EH (cell line): ENCODE measurements around the gene REEP1.
"Not testable (repeated sequence)": the region's sequence is repeated elsewhere in the genome, so short reads cannot be mapped to it uniquely, and the experiment has no call there.

ENCODE experiments used
- DNase-seq: peaks from one replicate; pipeline ENCODE4 v3.0.0-alpha.2; 2015; ENCODE audit warnings: low read depth

The REEP1 gene

GRCh38 chr2:86243950-86244733, 93.3 kb downstream of the REEP1 start:
- DNase-seq = no peak

GRCh38 chr2:86243272-86243671, 94.2 kb downstream of the REEP1 start:
- no peak for DNase-seq

- no peak for DNase-seq
Observed at GRCh38 chr2:86241611-86242010, 95.8 kb downstream of the REEP1 start.

GRCh38 chr2:86240251-86240650, 97.2 kb downstream of the REEP1 start:
- DNase-seq = no peak

GRCh38 chr2:86239745-86240144, 97.7 kb downstream of the REEP1 start:
- no peak for DNase-seq

- no peak for DNase-seq
Observed at GRCh38 chr2:86239326-86239725, 98.1 kb downstream of the REEP1 start.

GRCh38 chr2:86238354-86238753, 99.1 kb downstream of the REEP1 start:
- DNase-seq = no peak

- DNase-seq = no peak
Observed at GRCh38 chr2:86237172-86237571, 100.3 kb downstream of the REEP1 start.

- DNase-seq = no peak
Observed at GRCh38 chr2:86235196-86235980, 102.0 kb downstream of the REEP1 start.

GRCh38 chr2:86234563-86235131, 102.8 kb downstream of the REEP1 start:
- no peak for DNase-seq

GRCh38 chr2:86233436-86233835, 104.0 kb downstream of the REEP1 start:
- DNase-seq = no peak

GRCh38 chr2:86232910-86233309, 104.5 kb downstream of the REEP1 start:
- DNase-seq = no peak

GRCh38 chr2:86232373-86232784, 105.0 kb downstream of the REEP1 start:
- DNase-seq = no peak

- DNase-seq = no peak
Observed at GRCh38 chr2:86231680-86232372, 105.6 kb downstream of the REEP1 start.

- DNase-seq = no peak
Observed at GRCh38 chr2:86230961-86231360, 106.5 kb downstream of the REEP1 start.

GRCh38 chr2:86229221-86229620, 108.2 kb downstream of the REEP1 start:
- DNase-seq = no peak

- not testable (repeated sequence) for DNase-seq
Observed at GRCh38 chr2:86228574-86228973, 108.9 kb downstream of the REEP1 start.

GRCh38 chr2:86227685-86228084, 109.7 kb downstream of the REEP1 start:
- DNase-seq = no peak

GRCh38 chr2:86226636-86227520, 110.5 kb downstream of the REEP1 start:
- no peak for DNase-seq

- DNase-seq = no peak
Observed at GRCh38 chr2:86226070-86226469, 111.4 kb downstream of the REEP1 start.

GRCh38 chr2:86225581-86225980, 111.8 kb downstream of the REEP1 start:
- peak; percentile 44 for DNase-seq
